ENCODE data around the gene CERK.

The CERK gene

GRCh38 chr22:46677323-46678002, 60.6 kb downstream of the CERK start:
- DNase-seq (ENCODE audit: low spot score): no peak

- DNase-seq (ENCODE audit: low spot score): no peak
These were observed 61.2 kb downstream of the CERK start for GRCh38 chr22:46676881-46677280.

- DNase-seq (ENCODE audit: low spot score): no peak
These were observed 61.6 kb downstream of the CERK start for GRCh38 chr22:46676479-46676878.

DNA sequence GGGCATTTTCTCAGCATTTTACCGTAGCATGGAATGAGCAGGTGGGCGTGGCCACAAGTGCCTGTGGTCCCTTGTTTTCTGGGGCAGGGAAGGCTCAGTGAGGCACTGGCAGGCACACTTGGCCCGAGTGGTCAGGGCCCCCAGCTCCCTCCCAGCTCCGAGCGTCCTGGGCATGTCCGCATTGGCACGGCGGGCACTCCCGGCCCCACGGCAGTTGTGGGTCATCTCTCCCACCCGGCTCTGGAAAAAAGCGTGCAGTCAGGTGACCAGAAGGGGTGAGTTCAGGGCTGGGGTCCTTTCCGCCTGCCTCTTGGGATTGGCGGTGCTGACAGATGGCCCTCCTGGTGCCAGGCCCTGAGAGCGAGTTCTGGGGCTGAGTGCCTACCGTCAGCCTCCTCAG, 62.1 kb downstream of the CERK start:
- no peak for DNase-seq (ENCODE audit: low spot score)

DNA sequence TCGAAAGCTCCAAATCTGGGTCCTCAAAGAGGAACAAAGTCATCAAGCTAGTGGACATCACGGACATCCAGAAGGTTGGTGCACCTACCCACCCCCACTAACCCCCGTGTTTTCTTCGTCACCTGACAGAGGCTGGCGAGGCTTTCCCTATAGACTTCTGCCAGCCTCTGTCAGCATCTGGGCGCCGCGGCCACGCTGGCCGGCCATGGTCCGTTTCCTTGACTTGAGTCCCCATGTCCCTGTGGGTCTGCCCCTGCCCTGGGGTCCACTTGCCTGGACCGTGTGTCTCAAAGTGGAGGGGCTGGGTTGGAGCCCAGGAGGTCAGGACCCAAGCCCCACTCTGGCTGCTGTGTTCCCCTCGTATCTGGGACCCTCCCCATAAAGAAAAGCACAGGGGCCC, 62.6 kb downstream of the CERK start:
- no peak for DNase-seq (ENCODE audit: low spot score)

DNA sequence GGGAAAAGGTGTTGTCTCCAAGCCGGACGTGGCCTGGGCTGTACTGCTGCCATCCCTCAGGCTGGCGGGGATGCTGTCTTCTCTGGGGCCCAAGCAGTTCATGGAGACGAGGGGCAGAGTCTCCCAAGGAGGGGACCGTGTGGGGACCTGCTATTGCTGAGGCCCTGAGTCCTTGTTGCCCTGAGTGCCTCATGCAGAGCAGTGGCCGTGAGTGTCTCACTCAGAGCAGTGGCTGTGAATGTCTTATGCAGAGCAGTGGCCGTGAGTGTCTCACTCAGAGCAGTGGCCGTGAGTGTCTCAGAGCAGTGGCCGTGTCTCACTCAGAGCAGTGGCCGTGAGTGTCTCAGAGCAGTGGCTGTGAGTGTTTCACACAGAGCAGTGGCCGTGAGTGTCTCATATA, 63.1 kb downstream of the CERK start:
- no peak for DNase-seq (ENCODE audit: low spot score)

GRCh38 chr22:46674367-46674781, 63.7 kb downstream of the CERK start:
- peak; percentile 47 for DNase-seq (ENCODE audit: low spot score)

- no peak for DNase-seq (ENCODE audit: low spot score)
These were observed 64.3 kb downstream of the CERK start for GRCh38 chr22:46673662-46674236.

DNA sequence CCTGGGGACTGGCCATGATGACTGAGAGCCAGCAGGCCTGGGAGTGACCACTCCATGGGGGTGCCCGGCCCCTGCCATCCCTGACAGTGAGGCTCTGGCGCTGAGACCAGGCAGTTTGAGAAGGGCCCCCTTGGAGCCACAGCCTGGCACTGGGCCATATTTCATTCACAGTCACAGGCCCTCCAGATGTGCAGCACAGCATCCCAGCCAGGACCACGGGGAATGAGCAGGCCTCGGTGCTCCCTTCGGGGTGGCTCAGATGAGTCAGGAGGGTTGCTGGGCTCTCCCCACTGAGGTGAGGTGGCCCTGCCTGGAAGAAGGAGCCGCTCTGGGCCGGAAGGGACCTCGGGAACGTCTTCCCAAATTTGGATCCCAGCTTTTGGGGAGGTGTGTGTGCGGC, 64.8 kb downstream of the CERK start:
- no peak for DNase-seq (ENCODE audit: low spot score)

DNA sequence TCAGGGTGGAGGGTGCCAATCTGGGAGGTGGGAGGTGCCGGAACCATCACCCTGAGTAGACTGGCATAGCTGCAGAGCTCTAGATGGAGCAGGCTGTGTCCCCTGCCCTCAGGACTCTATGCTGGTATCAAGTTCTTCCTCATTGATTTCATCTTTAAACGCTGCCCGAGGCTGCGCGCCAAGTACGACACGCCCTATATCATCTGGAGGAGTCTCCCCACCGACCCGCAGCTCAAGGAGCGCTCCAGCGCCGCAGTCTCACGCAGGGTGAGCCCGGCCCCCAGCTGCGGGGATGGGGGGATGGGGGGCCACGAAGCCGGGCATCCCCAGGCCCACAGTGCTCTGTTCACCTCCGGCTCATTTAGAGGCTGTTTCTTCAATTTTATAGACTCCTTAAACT, 65.3 kb downstream of the CERK start:
- DNase-seq (ENCODE audit: low spot score): no peak

DNA sequence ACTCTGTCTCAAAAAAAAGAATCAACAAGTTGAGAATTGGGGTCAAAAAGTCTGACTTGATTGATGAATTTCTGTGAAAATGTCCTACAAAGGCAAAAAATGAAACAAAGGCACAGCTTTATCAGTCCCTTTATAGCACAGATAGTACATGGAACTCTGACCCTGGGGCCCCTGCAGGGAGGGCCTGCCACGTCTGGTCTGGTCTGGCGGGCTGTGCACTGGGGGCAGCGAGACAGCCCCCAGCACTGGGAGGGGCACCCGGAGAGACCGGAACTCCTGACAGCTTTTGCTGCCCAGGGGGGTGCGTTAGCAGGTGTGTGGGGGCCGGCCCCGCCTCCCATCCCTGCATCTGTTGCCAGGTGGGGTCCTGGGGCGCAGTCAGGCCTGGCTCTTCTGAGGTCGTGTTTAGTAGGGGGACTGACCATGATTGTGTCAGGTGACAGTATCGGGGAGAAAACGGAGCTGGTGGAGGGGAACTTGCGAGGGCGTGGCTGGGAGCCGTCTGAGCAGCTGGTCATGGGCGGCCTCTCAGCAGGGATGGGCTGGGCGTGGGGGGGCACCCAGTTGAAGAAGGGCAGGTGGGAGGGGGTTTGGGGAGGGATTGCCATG, 66.1 kb downstream of the CERK start:
- DNase-seq (ENCODE audit: low spot score): no peak

DNA sequence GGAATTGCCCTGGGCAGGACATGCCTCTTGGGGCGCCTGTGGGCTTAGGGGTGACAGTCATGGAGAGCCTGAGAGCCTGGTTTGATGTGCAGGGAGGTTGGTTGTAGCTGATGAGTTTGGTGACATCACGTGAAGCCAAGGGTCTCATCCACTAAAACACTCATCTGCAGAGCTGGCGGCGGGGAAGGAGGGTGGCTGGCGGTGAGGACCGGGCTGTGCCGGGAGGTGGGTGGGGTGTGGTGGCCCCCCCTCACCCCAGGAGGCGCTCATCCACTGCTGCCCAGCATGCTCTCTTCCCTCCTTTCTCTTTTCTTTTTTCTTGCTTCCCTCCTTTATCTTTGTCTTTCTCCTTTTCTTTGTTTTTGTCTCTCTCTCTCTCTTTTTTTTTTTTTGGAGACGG, 68.9 kb downstream of the CERK start:
- no peak for DNase-seq (ENCODE audit: low spot score)

GRCh38 chr22:46668116-46668515, 69.9 kb downstream of the CERK start:
- no peak for DNase-seq (ENCODE audit: low spot score)

DNA sequence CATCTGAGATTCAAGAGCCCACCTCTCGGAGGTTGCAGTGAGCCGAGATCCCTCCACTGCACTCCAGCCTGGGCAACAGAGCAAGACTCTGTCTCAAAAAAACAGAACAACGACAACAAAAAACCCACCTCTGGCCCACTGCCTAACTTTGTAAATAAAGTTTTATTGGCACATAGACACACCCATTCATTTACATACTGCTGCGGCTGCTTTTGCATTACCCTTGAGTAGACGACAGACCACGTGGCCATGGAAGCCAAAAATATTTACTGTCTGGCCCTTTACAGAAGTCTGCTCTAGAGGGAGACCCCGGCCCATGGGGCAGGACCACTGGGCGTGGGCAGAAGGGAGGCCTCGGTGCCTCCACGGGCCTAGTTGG, 70.8 kb downstream of the CERK start:
- DNase-seq (ENCODE audit: low spot score): no peak

- no peak for DNase-seq (ENCODE audit: low spot score)
These were observed 71.3 kb downstream of the CERK start for GRCh38 chr22:46666577-46667244.

DNA sequence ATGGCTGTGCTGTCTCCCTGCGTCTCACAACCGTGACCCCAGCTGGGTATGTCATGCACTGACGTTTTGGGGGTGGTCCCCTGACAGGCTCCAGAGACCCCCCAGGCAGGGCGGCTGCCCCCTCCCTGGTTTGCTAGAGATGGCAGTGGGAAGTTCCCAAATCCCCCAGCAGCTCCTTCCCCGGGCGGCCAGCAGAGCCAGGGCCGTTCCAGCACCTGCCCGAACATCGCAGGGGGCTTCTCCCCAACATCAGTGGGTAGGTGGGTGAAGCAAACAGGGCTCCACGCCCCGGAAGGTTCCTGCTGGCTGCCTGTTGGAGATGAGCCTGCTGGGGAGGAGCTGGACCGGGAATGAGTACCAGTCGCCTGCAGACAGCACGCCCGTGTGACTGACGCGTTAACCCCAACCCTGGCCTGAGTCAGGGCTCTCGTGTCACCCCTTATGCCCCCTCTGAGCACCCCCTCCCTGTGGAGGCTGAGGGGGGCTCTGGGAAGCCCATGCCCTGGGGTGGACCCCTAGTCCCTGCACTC, 72.2 kb downstream of the CERK start:
- DNase-seq (ENCODE audit: low spot score): no peak

- no peak for DNase-seq (ENCODE audit: low spot score)
These were observed 72.8 kb downstream of the CERK start for GRCh38 chr22:46665151-46665695.

GRCh38 chr22:46664301-46664855, 73.7 kb downstream of the CERK start:
- no peak for DNase-seq (ENCODE audit: low spot score)

- DNase-seq (ENCODE audit: low spot score): no peak
These were observed 74.5 kb downstream of the CERK start for GRCh38 chr22:46663436-46664100.

GRCh38 chr22:46663001-46663400, 75.1 kb downstream of the CERK start:
- DNase-seq (ENCODE audit: low spot score): no peak

- no peak for DNase-seq (ENCODE audit: low spot score)
These were observed 75.8 kb downstream of the CERK start for GRCh38 chr22:46662226-46662625.
